ENCODE data around the gene LMO2. TPM values are rescaled to one million over a fixed set of nuclear protein-coding genes. Genes with fewer than 3 reads are reported as not detected.

Gene LMO2
- total RNA-seq, 4 donors from 2014 or later = 10.4 to 23.9 (median 19.6) TPM

DNA sequence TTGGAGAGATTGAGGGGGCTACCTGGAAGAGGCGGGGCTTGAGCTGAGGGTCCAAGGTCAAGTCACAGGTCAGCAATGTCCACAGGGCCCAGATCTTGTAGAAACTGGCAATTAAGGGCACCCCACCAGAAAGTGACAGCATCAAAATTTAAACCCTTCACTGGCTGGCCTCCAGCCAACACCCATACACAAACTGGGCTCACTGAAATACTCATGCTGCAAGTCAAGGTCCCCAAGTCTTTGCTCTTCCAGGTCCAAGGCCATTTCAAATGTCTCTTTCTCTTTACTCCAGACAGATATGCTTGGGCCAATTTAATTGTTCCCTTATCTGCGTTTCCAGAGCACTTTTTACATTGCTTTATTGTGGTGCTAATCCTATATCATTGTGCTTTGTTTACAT lies 36.4 kb downstream of the LMO2 start:
- TF ChIP-seq, protein P1, sequence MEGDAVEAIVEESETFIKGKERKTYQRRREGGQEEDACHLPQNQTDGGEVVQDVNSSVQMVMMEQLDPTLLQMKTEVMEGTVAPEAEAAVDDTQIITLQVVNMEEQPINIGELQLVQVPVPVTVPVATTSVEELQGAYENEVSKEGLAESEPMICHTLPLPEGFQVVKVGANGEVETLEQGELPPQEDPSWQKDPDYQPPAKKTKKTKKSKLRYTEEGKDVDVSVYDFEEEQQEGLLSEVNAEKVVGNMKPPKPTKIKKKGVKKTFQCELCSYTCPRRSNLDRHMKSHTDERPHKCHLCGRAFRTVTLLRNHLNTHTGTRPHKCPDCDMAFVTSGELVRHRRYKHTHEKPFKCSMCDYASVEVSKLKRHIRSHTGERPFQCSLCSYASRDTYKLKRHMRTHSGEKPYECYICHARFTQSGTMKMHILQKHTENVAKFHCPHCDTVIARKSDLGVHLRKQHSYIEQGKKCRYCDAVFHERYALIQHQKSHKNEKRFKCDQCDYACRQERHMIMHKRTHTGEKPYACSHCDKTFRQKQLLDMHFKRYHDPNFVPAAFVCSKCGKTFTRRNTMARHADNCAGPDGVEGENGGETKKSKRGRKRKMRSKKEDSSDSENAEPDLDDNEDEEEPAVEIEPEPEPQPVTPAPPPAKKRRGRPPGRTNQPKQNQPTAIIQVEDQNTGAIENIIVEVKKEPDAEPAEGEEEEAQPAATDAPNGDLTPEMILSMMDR (IDR thresholded peaks at IDR 0.05; ENCODE audit: low read depth) = no peak

DNA sequence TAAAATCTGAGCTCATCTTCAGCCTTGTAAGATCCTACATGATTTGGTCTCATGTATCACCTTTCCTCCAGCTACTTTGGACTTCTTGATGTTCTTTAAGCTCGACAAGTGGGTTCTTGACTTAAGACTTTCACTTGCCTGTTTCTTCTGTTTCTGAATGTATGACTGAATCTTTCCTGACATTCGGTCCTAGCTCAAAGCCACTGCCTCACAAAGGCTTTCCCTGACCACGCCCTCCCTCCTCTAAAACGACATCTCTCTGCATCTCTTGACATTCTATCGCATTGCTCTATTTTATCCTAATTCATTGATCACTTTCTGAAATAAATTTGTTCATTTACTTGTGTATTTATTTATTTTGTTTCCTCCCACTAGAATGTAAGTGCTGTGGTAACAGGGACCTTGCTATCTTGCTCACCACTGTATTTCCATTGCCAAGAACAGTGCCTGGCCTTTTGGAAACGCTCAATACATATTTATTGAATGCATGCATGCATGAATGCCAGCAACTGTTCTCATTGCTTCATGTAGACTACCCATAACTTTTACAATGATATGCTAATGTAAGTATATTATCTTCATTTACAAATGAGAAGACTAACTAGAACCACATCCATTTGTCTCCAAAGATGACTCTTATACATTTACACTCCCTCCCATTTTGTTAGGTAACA lies 43.0 kb downstream of the LMO2 start:
- TF ChIP-seq, protein P1 (IDR thresholded peaks at IDR 0.05; ENCODE audit: low read depth) = no peak

DNA sequence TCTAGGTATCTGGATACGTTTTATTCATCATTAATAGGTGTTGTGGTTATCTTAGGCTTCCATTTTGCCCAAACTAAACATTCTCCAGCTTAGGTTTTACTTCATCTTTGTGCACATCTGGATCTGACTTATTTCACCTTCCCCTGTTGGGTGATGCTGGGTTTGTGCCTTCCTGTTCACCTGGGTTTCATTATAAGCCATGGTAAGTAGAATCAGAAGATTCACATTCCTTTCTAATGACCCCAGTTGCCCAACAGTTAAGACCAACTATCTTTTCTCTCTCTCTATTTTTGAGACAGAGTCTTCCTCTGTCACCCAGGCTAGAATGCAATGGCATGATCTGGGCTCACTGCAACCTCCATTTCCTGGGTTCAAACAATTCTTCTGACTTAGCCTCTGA lies 44.6 kb downstream of the LMO2 start:
- TF ChIP-seq, protein P1 (IDR thresholded peaks at IDR 0.05; ENCODE audit: low read depth) = no peak

DNA sequence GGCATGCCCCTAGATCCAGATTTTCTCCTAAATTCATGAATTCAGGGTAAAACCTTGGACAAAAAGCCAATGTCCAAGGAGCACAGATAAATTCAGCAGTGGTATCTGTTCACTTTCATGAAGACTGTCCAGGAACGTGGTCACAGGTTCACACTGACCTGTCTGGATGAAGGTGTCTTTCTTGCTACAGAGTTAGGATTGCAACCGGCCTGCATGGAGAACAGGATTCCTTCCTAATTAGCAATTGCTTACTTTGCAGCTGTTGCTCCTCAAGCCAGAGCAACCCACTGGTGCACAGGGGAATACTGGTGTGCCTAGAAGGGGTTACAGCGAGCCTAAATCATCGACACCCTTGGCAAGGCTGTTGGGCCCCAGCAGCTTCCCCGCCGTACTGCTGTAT lies 47.6 kb downstream of the LMO2 start:
- TF ChIP-seq, protein P1 (IDR thresholded peaks at IDR 0.05; ENCODE audit: low read depth) = no peak

DNA sequence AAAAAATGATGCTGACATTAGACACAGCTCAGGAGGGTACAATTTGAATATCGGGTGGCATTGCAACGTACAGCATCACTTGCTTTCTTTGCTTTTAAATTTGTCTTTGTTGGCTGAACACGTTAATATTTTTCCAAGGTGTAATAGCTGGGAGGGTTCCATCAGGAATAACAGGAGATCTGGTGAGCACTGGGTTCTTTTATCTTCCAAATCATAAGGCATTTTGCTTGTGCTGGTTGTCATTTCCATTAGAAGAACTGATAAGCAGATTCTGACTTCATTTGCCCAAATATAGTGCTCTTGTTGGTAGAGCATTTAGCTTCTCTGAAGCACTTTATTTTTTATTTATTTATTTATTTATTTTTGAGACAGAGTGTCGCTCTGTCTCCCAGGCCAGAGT lies 48.9 kb downstream of the LMO2 start:
- TF ChIP-seq, protein P1 (IDR thresholded peaks at IDR 0.05; ENCODE audit: low read depth) = no peak

DNA sequence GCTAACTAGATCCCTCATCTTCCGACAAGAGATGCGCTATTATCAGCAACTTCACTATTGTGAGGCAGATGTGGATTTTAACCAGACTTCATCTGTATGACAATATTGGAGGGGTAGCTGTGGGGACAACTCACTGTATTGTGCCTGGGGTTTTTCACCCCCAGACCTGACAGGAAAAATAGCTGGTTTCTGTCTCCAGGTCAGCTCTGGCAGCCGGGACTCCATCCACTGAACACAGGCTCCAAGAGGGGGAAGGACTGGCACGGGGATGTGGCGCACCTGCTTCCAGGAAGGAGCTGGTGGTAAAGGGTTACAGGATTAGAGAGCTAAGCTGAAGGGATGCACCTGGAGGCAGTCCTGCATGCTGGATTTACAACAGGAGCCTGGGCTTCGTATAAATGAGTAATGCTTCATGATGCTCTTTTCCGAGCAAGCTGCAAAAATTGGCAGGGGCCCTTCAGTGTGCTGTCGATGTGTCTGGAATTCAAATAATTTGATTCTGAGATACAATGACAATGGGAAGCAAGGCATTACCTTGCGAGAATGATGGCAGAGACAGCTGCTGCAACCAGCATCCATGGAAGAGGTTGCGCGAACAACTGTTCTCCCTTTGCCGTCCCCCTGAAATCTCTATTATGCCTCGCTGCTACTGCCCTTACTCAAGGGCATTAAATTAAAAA lies 49.5 kb downstream of the LMO2 start:
- TF ChIP-seq, protein P1 (IDR thresholded peaks at IDR 0.05; ENCODE audit: low read depth) = no peak

DNA sequence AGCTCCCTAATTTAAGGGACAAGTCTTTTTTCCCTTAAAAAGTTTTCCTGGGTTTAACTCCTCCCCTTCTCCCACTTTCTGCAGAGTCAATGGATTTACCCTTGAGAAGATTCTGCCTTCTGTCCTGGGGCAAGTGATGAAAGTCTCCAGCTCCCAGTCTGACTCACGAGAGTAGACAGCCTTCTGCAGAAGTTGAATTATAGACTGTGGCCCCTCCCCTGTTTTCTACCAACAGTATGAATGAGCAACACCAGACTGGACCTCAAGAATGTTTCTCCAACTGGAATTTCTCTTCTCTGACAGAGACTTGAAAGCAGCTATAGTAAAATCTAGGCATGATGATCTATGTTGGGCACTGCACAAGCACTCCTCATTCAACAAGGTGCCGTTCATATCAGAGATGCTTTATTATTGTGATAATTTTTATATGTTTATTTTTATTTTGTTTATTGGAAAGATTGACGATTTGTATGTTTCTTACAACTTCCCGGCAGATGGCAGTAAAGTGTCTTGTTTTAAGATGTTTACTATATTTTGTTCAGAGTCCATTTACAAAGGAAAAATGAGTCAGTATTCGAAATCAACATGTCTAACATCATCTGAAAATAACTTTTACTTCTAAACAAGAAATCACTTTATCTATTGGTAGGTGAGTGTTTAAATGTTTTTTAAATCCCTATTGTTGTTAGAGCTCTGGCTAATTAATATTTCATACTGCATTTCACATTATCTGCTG lies 56.6 kb downstream of the LMO2 start:
- TF ChIP-seq, protein P1 (IDR thresholded peaks at IDR 0.05; ENCODE audit: low read depth) = no peak

All from subcutaneous adipose tissue (tissue), 4 donors.